B cell (primary cell): ENCODE data around the gene VAV2. TPM values are rescaled to one million over a fixed set of nuclear protein-coding genes. Genes with fewer than 3 reads are reported as not detected.

ENCODE experiments used
- ATAC-seq: fragments of 200-7000 bp; cut with Tn5 transposase; one replicate; pipeline ENCODE4 v1.10.0; 2021; ENCODE audit warnings: low read depth, mild to moderate bottlenecking, moderate number of reproducible peaks, moderate library complexity
- CTCF ChIA-PET: fragments of 350-600 bp; sonication (Branson Sonifier 250); formaldehyde crosslinking; loops from one replicate; lab custom pipeline; 2021; ENCODE audit warnings: antibody characterized with exemption, inconsistent platforms; lab: Charles Lee
- POLR2A ChIA-PET: fragments of 350-600 bp; sonication (Branson Sonifier 250); formaldehyde crosslinking; loops from one replicate; lab custom pipeline; 2021; ENCODE audit warnings: antibody characterized with exemption; lab: Charles Lee
- DNase-seq: peaks from one replicate; pipeline ENCODE4 v3.0.0; 2013
- H2AFZ ChIP-seq: 2 replicates; pipeline ENCODE4 v1.6.1; 2012; ENCODE audit warnings: mild to moderate bottlenecking, low read depth, low read length; ENCODE audit not compliant: insufficient read depth, poor library complexity, severe bottlenecking
- H3K27ac ChIP-seq, 2 donors: 1 replicate in 1 of 2; 2 replicates in 1 of 2; pipeline ENCODE4 v1.5.1; 2012 to 2013; ENCODE audit warnings: low read length in 2 of 2, mild to moderate bottlenecking in 2 of 2, moderate library complexity in 1 of 2
- H3K27me3 ChIP-seq, 4 experiments: fragments of 200-600 bp in 1 of 4; sonication (generic) in 1 of 4; replicated peaks in 1 of 4; 1 replicate in 2 of 4; 2 replicates in 2 of 4; pipeline versions ENCODE4 v1.6.1 to v1.7.0; 2013 to 2016; ENCODE audit warnings: low read length in 3 of 4, mild to moderate bottlenecking in 2 of 4, mixed read lengths in 1 of 4, moderate library complexity in 1 of 4; ENCODE audit not compliant: insufficient read depth in 4 of 4, control insufficient read depth in 3 of 4; ENCODE audit errors: control extremely low read depth in 1 of 4
- H3K36me3 ChIP-seq, 2 experiments: replicated peaks in 1 of 2; 1 replicate in 1 of 2; 2 replicates in 1 of 2; pipeline versions ENCODE4 v1.6.1 to v1.7.1; 2013; ENCODE audit warnings: low read length in 1 of 2; ENCODE audit not compliant: insufficient read depth in 2 of 2, control insufficient read depth in 1 of 2; ENCODE audit errors: control extremely low read depth in 1 of 2, extremely low read depth in 1 of 2
- H3K4me1 ChIP-seq, 2 donors: fragments of 200-600 bp in 1 of 2; sonication (generic) in 1 of 2; 1 replicate in 1 of 2; 2 replicates in 1 of 2; pipeline versions ENCODE4 v1.5.1 to v1.6.1; 2013 to 2017; ENCODE audit warnings: low read length in 2 of 2; ENCODE audit not compliant: control insufficient read depth in 2 of 2, insufficient read depth in 2 of 2
- H3K4me2 ChIP-seq: replicated peaks from 2 replicates; pipeline ENCODE3; 2012; ENCODE audit warnings: mild to moderate bottlenecking, low read depth, low read length; ENCODE audit not compliant: poor library complexity, severe bottlenecking
- H3K4me3 ChIP-seq, 5 experiments: fragments of 200-600 bp in 1 of 5; sonication (generic) in 1 of 5; 1 replicate in 3 of 5; 2 replicates in 2 of 5; pipeline versions ENCODE4 v1.5.1 to v1.7.0; 2011 to 2016; ENCODE audit warnings: low read length in 4 of 5, mild to moderate bottlenecking in 4 of 5, low read depth in 2 of 5, control low read depth in 1 of 5, moderate library complexity in 1 of 5; ENCODE audit not compliant: insufficient read depth in 1 of 5; ENCODE audit errors: control extremely low read depth in 1 of 5, extremely low read depth in 1 of 5
- H3K79me2 ChIP-seq: fragments of 200-600 bp; sonication (generic); one replicate; pipeline ENCODE4 v1.6.0; 2016; ENCODE audit warnings: low read length; ENCODE audit not compliant: control insufficient read depth, insufficient read depth
- H3K9ac ChIP-seq: fragments of 200-600 bp; sonication (generic); 2 replicates; pipeline ENCODE4 v1.6.1; 2017; ENCODE audit warnings: mild to moderate bottlenecking, low read length, moderate library complexity
- H3K9me3 ChIP-seq, 3 donors: one replicate each; pipeline versions ENCODE4 v1.6.1 to v1.7.1; 2013; ENCODE audit warnings: low read length in 2 of 3; ENCODE audit not compliant: control insufficient read depth in 2 of 3, insufficient read depth in 1 of 3; ENCODE audit errors: control extremely low read depth in 1 of 3
- H4K20me1 ChIP-seq: 2 replicates; pipeline ENCODE4 v1.6.0; 2012; ENCODE audit warnings: mild to moderate bottlenecking, low read length; ENCODE audit not compliant: insufficient read depth, control insufficient read depth, poor library complexity, severe bottlenecking
- H3K27ac Mint-ChIP-seq: one replicate; pipeline ENCODE4 v1.8.0; 2021; ENCODE audit warnings: mixed read lengths
- H3K27me3 Mint-ChIP-seq: one replicate; pipeline ENCODE4 v1.8.0; 2021; ENCODE audit warnings: mixed read lengths
- H3K4me1 Mint-ChIP-seq: one replicate; pipeline ENCODE4 v1.8.0; 2021; ENCODE audit warnings: mixed read lengths
- H3K4me3 Mint-ChIP-seq: one replicate; pipeline ENCODE4 v1.8.0; 2021; ENCODE audit warnings: mixed read lengths
- H3K9me3 Mint-ChIP-seq: one replicate; pipeline ENCODE4 v1.8.0; 2022; ENCODE audit warnings: mixed read lengths; ENCODE audit not compliant: insufficient read depth
- EZH2 ChIP-seq: IDR thresholded peaks from 2 replicates; pipeline ENCODE4 v1.6.1; 2012; ENCODE audit warnings: borderline replicate concordance, low read depth, mild to moderate bottlenecking, moderate library complexity, low read length; ENCODE audit not compliant: insufficient read depth, poor library complexity, severe bottlenecking
- WGBS: methylation state at CpG from one replicate; pipeline ENCODE4 v1.1.5; 2013; ENCODE audit warnings: missing lambda C conversion rate; ENCODE audit not compliant: insufficient coverage; 5-methylcytosine and 5-hydroxymethylcytosine counted together
- intact Hi-C: fragments of 100-400 bp; cut with micrococcal nuclease; formaldehyde crosslinking; loops from one replicate; pipeline ENCODE4 v1.10.0; 2022
- polyA plus RNA-seq: library from polyadenylated mRNA; depleted of rRNA; stranded (reverse); fragments of >200 nt; gene quantifications from 2 replicates; pipeline ENCODE4 v1.2.3, GENCODE V29; 2012
- total RNA-seq, 2 donors: library from RNA; stranded (reverse); fragments of 120-200 nt in 1 of 2; gene quantifications; 1 replicate in 1 of 2; 2 replicates in 1 of 2; pipeline versions ENCODE4 v1.2.3 to v1.2.4, GENCODE V29; 2013 to 2022
- TF ChIP-seq, protein P1 (sequence below): fragments of 200-600 bp; IDR thresholded peaks from one replicate; pipeline ENCODE4 v1.8.0; 2022; ENCODE audit warnings: antibody characterized with exemption, mild to moderate bottlenecking

The VAV2 gene
- total and polyA plus RNA-seq, 2 donors (not counting 1 experiment from before 2014, with no cell fraction given): 34.4 to 128 TPM

DNA sequence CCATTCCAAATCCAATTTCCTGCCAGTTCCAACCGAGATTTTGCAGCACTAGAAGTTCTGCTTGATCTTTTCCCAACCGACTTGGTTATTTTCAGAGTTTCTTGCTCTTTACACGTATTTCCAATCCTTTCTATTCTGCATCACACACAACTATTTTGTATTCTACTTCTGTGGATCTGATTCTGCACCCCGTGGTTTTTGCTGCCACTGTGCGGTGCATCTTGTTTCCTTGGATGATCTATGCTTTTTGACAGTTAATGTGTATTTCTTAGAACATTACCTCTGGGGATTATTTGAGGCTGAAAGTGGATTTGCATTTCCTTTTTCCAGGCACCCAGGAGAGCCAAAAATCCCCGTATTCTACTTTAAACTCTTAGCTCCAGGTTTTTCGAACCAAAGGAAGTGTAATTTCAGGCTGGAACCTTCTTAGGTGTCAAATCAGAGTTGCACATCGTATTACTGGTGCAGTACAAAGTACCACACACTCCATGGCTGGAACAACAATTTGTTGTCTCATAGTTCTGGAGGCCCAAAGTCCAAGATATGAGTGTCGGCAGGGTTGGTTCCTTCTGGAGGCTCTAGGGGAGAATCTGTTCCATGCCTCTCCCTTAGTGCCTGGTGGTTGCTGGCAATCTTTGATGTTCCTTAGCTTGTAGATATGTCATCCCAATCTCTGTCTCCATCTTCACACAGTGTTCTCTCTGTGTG lies 239.2 kb downstream of the VAV2 start:
- H3K4me1 ChIP-seq: no peaks in the 10 kb centered on the region
- DNase-seq (no peak), ATAC-seq (no peak)
- H3K4me1 Mint-ChIP-seq: peaks cover 7% of the 10 kb centered on the region
- no peak for TF ChIP-seq EZH2
- TF ChIP-seq, protein P1, sequence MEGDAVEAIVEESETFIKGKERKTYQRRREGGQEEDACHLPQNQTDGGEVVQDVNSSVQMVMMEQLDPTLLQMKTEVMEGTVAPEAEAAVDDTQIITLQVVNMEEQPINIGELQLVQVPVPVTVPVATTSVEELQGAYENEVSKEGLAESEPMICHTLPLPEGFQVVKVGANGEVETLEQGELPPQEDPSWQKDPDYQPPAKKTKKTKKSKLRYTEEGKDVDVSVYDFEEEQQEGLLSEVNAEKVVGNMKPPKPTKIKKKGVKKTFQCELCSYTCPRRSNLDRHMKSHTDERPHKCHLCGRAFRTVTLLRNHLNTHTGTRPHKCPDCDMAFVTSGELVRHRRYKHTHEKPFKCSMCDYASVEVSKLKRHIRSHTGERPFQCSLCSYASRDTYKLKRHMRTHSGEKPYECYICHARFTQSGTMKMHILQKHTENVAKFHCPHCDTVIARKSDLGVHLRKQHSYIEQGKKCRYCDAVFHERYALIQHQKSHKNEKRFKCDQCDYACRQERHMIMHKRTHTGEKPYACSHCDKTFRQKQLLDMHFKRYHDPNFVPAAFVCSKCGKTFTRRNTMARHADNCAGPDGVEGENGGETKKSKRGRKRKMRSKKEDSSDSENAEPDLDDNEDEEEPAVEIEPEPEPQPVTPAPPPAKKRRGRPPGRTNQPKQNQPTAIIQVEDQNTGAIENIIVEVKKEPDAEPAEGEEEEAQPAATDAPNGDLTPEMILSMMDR: no peak
- POLR2A ChIA-PET: no interaction called here
- H3K4me3 ChIP-seq: no peak overlapping the region
- no peaks in the 10 kb centered on the region for H4K20me1 ChIP-seq
- no peak overlapping the region for H2AFZ ChIP-seq
- no peaks in the 10 kb centered on the region for H3K79me2 ChIP-seq
- no peaks in the 10 kb centered on the region for H3K9me3 ChIP-seq
- CTCF ChIA-PET: interaction anchor here (1.3 to 1.8 kb wide), 2 partner anchors 10 to 29 kb away, joined by 3 to 10 read pairs; no protein-coding TSS in a partner anchor
- intact Hi-C loops: no loop called here
- H3K27me3 ChIP-seq: peaks cover 0 to 15% (median 4%) of the 10 kb centered on the region in 4 experiments
- no peak overlapping the region for H3K4me3 Mint-ChIP-seq
- peaks cover 31% of the 10 kb centered on the region for H3K27me3 Mint-ChIP-seq
- H3K27ac ChIP-seq: no peak overlapping the region
- H3K27ac Mint-ChIP-seq: no peak overlapping the region
- H3K36me3 ChIP-seq: no peaks in the 10 kb centered on the region
- WGBS: 48% methylated on average over 4 of the region's 9 CpGs
- H3K9me3 Mint-ChIP-seq: peaks cover 3% of the 10 kb centered on the region
- H3K4me2 ChIP-seq: no peak overlapping the region
- H3K9ac ChIP-seq: no peak overlapping the region

DNA sequence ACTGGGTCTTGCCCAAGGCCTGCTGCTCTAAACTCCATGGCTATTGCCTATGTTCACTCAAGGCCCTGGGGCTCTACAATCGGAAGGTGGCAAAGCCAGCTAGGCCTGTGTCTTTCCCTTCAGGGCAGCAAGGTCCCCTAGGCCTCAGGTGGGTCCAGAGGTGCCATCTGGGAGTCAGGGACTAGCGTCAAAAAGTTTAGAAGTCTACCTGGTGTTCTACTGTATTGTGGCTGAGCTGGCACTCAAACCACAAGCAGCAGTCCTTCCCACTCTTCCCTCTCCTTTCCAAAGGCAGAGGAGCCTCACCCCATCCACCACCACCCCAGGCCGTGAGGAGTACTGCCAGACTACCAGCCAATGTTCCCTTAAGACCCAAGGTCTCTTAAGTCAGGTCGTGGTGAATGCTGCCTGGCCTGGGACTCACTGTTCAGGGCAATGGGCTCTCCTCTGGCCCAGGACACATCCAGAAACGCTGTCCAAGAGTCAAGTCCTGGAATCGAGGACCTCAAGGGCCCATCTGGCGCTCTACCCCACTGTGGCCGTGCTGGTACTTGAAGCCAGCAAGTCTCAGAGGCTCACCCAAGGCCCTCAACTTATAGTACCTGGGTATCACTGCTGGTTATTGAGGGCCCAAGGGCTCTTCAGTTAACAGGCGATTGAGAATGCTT lies 241.0 kb downstream of the VAV2 start:
- H3K9me3 ChIP-seq: no peaks in the 10 kb centered on the region
- Mint-ChIP-seq H3K27me3 (peaks cover 47% of the 10 kb centered on the region), H3K4me3 (no peak overlapping the region), H3K9me3 (peaks cover 3% of the 10 kb centered on the region), H3K27ac (no peak overlapping the region), H3K4me1 (peaks cover 7% of the 10 kb centered on the region)
- H3K27ac ChIP-seq: no peak overlapping the region
- H3K27me3 ChIP-seq: peaks cover 0 to 15% (median 11%) of the 10 kb centered on the region in 4 experiments
- H3K4me3 ChIP-seq: no peak overlapping the region
- no peak for TF ChIP-seq EZH2
- TF ChIP-seq, protein P1: no peak
- H3K4me2 ChIP-seq: no peak overlapping the region
- no peaks in the 10 kb centered on the region for H3K4me1 ChIP-seq
- no peaks in the 10 kb centered on the region for H3K79me2 ChIP-seq
- H3K9ac ChIP-seq: no peak overlapping the region
- ATAC-seq (no peak), DNase-seq (no peak)
- ChIA-PET POLR2A (no interaction called here), CTCF (interaction anchor here (1.4 to 1.8 kb wide), 3 partner anchors 8 to 242 kb away, joined by 4 to 10 read pairs (median 6); partner anchors contain the start of gene SARDH)
- H4K20me1 ChIP-seq: no peaks in the 10 kb centered on the region
- no peaks in the 10 kb centered on the region for H3K36me3 ChIP-seq
- 90% methylated on average over 8 of the region's 9 CpGs for WGBS
- intact Hi-C loops: no loop called here
- no peak overlapping the region for H2AFZ ChIP-seq
